ENCODE results near the gene BPIFB4. TPM values are rescaled to one million over a fixed set of nuclear protein-coding genes. Genes with fewer than 3 reads are reported as not detected.

The BPIFB4 gene
- total RNA-seq (2022) (not detected in 2 replicates), Bru-seq, nascent RNA (not detected), BruChase-seq, experiment 1, labeled RNA remaining after a 6-hour chase (not detected), BruChase-seq, experiment 2, labeled RNA remaining after a 2-hour chase (percentile 4 among the genes with signal in this experiment)
- long read RNA-seq, result 0 reads

DNA sequence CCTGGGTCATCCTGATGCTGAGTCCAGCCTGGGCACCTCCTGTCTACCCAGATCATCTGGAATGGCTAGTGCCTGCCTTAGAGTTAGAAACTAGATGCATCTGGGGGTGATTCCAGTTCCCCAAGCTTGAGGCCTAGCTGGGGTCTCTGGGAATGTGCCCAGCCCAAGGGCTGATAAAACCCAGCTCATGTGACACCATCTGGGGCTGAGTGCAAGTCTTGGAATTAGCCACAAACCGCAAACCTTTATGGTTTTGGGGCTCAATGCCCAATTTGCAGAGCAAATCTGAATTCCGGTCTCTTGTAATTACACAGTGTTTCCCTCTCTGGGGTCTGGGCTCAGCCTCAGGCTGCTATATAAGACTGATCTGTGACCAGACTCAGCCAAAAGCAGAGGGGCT is at the start of gene BPIFB4:
BPIFB4 (plus strand) TSS at position 385 of the 400 bp plus-strand sequence. CDS start 1,884 bp downstream, outside the sequence.
- no peak within 1 kb of the TSS for H3K27ac Mint-ChIP-seq (ENCODE audit: low read depth, unreplicated experiment)

DNA sequence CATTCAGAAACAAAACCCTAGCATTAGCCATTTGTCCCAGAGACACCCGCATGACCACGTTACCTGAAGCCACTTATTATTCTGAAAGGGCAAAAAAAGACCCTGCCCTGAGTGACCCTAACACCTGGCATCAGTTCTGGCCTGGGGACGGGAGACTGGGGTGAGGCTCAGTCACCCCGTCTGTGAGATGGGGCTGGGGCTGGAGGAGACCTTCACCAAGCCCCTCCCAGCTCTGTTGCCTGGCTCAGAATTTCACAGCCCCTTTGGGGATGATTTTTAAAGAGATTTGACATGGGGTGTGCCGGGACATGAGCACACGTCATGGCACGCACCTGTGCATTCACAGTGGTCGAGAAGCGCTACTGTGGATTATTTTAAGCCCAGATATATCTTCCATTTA is 49.4 kb upstream of the BPIFB4 start:
- intact Hi-C loops (cut with micrococcal nuclease), result no loop called here
- no TSS peak for BruUV-seq (replicated peaks)
- Mint-ChIP-seq H3K4me1 (ENCODE audit: insufficient read depth, unreplicated experiment) (no peaks in the 10 kb centered on the region), H3K36me3 (ENCODE audit: insufficient read depth, unreplicated experiment) (no peaks in the 10 kb centered on the region), H3K9me3 (ENCODE audit: unreplicated experiment) (no peaks in the 10 kb centered on the region), H3K4me3 (ENCODE audit: unreplicated experiment) (no peak overlapping the region), H3K27me3 (ENCODE audit: insufficient read depth, unreplicated experiment) (peaks cover 16% of the 10 kb centered on the region), H3K27ac (ENCODE audit: low read depth, unreplicated experiment) (no peak overlapping the region)
- TF ChIP-seq, protein P1, sequence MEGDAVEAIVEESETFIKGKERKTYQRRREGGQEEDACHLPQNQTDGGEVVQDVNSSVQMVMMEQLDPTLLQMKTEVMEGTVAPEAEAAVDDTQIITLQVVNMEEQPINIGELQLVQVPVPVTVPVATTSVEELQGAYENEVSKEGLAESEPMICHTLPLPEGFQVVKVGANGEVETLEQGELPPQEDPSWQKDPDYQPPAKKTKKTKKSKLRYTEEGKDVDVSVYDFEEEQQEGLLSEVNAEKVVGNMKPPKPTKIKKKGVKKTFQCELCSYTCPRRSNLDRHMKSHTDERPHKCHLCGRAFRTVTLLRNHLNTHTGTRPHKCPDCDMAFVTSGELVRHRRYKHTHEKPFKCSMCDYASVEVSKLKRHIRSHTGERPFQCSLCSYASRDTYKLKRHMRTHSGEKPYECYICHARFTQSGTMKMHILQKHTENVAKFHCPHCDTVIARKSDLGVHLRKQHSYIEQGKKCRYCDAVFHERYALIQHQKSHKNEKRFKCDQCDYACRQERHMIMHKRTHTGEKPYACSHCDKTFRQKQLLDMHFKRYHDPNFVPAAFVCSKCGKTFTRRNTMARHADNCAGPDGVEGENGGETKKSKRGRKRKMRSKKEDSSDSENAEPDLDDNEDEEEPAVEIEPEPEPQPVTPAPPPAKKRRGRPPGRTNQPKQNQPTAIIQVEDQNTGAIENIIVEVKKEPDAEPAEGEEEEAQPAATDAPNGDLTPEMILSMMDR (IDR thresholded peaks at IDR 0.05; ENCODE audit: unreplicated experiment), result no peak
- no peak for DNase-seq (ENCODE audit: unreplicated experiment)
- ChIA-PET CTCF (interaction anchor here (0.6 kb wide), 1 partner anchor 14 kb away, joined by 3 read pairs; no protein-coding TSS in a partner anchor), POLR2A (no interaction called here)

More for the DNA sequence above, at the start of gene BPIFB4:
- no peak for DNase-seq (ENCODE audit: unreplicated experiment)
- Mint-ChIP-seq H3K4me3 (ENCODE audit: unreplicated experiment) (no peak within 1 kb of the TSS), H3K9me3 (ENCODE audit: unreplicated experiment) (peaks cover 7% of the 10 kb centered on the region), H3K4me1 (ENCODE audit: insufficient read depth, unreplicated experiment) (no peaks in the 10 kb centered on the region), H3K27me3 (ENCODE audit: insufficient read depth, unreplicated experiment) (peaks cover 35% of the 10 kb centered on the region), H3K36me3 (ENCODE audit: insufficient read depth, unreplicated experiment) (no peaks in the 10 kb centered on the region)
- TF ChIP-seq, protein P1 (IDR thresholded peaks at IDR 0.05; ENCODE audit: unreplicated experiment), result no peak
- ChIA-PET CTCF (interaction anchor here (0.6 kb wide), 1 partner anchor 17 kb away, joined by 3 read pairs; no protein-coding TSS in a partner anchor), POLR2A (interaction anchor here (1.2 kb wide), 1 partner anchor 12 kb away, joined by 3 read pairs; no protein-coding TSS in a partner anchor)
- BruUV-seq (replicated peaks), result no TSS peak
- intact Hi-C loops (cut with micrococcal nuclease), result loop anchor here (5.0 kb wide), 1 partner anchor 177 kb away; no protein-coding TSS in a partner anchor

DNA sequence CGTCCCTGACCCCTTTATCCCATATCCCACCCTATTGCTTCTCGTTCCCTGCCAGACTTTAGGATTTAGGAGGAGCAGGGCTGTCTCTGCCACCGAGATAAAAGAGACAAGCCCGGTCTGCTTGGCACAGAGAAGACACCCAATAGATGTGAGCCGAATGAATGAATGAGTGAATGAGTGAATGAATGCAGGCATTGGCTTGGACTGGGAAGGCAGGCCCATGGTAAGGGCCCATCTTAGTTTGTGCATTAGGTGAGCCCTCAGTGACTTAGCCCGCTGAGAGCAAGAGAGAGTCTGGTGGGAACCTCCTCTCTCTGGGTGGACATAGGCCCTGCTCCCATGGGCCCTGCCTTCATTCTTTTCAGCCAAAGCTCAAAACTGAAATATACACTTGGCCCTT is 48.9 kb upstream of the BPIFB4 start:
- POLR2A ChIA-PET, result no interaction called here
- Mint-ChIP-seq H3K36me3 (ENCODE audit: insufficient read depth, unreplicated experiment) (no peaks in the 10 kb centered on the region), H3K27me3 (ENCODE audit: insufficient read depth, unreplicated experiment) (peaks cover 16% of the 10 kb centered on the region), H3K27ac (ENCODE audit: low read depth, unreplicated experiment) (no peak overlapping the region), H3K9me3 (ENCODE audit: unreplicated experiment) (no peaks in the 10 kb centered on the region), H3K4me3 (ENCODE audit: unreplicated experiment) (no peak overlapping the region), H3K4me1 (ENCODE audit: insufficient read depth, unreplicated experiment) (no peaks in the 10 kb centered on the region)
- BruUV-seq (replicated peaks), result no TSS peak
- CTCF ChIA-PET, result no interaction called here
- intact Hi-C loops (cut with micrococcal nuclease), result no loop called here
- TF ChIP-seq, protein P1 (IDR thresholded peaks at IDR 0.05; ENCODE audit: unreplicated experiment), result no peak
- DNase-seq (ENCODE audit: unreplicated experiment), result no peak

DNA sequence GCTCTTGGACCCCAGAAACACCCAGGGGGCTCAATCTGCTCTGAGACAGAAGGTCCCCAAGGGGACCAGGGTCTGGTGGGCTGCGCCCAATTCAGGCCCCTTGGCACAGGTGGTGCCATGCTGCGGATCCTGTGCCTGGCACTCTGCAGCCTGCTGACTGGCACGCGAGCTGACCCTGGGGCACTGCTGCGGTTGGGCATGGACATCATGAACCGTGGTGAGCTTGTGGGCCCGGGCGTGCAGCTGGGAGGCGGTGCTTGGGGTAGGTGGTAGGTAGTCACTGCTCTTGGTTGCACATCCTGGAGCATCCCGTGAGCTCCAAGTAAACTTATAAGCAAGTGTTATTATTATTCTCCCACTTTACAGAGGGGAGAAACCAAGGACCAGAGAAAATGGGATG is 47.9 kb upstream of the BPIFB4 start, which contains the start of gene BPIFB6:
BPIFB6 (plus strand) TSS at position 118 of the 400 bp plus-strand sequence; CDS start at position 118, 0 bp downstream.
- CTCF ChIA-PET, result interaction anchor here (1.1 kb wide), 1 partner anchor 35 kb away, joined by 3 read pairs; no protein-coding TSS in a partner anchor
- intact Hi-C loops (cut with micrococcal nuclease), result no loop called here
- TF ChIP-seq, protein P1 (IDR thresholded peaks at IDR 0.05; ENCODE audit: unreplicated experiment), result no peak
- Mint-ChIP-seq H3K4me3 (ENCODE audit: unreplicated experiment) (no peak within 1 kb of the TSS), H3K27ac (ENCODE audit: low read depth, unreplicated experiment) (no peak within 1 kb of the TSS), H3K36me3 (ENCODE audit: insufficient read depth, unreplicated experiment) (no peaks in the 10 kb centered on the region), H3K4me1 (ENCODE audit: insufficient read depth, unreplicated experiment) (no peaks in the 10 kb centered on the region), H3K27me3 (ENCODE audit: insufficient read depth, unreplicated experiment) (peaks cover 16% of the 10 kb centered on the region), H3K9me3 (ENCODE audit: unreplicated experiment) (no peaks in the 10 kb centered on the region)
- POLR2A ChIA-PET, result no interaction called here
- no peak for DNase-seq (ENCODE audit: unreplicated experiment)
- BruUV-seq (replicated peaks), result no TSS peak
